Tibial nerve (tissue), 4 donors: ENCODE data around the gene TP53AIP1.

Experiments
- EP300 ChIP-seq, 2 donors: sonication (generic); formaldehyde crosslinking; IDR thresholded peaks; one replicate each; pipeline ENCODE4 v1.6.1; 2017; ENCODE audit warnings: antibody characterized with exemption in 2 of 2, mild to moderate bottlenecking in 1 of 2
- POLR2A ChIP-seq, 2 donors: fragments of 450-650 bp; IDR thresholded peaks; one replicate each; pipeline ENCODE4 v1.6.1; 2017; ENCODE audit warnings: antibody characterized with exemption in 2 of 2, mild to moderate bottlenecking in 2 of 2, moderate library complexity in 2 of 2
- TF ChIP-seq, protein P1 (sequence below), 5 experiments: fragments of 200-600 bp in 3 of 5; fragments of 450-650 bp in 2 of 5; sonication (generic) in 3 of 5; IDR thresholded peaks; one replicate each; pipeline ENCODE4 v1.5.1; 2016 to 2019; ENCODE audit warnings: antibody characterized with exemption in 5 of 5, mild to moderate bottlenecking in 3 of 5, moderate library complexity in 2 of 5

DNA sequence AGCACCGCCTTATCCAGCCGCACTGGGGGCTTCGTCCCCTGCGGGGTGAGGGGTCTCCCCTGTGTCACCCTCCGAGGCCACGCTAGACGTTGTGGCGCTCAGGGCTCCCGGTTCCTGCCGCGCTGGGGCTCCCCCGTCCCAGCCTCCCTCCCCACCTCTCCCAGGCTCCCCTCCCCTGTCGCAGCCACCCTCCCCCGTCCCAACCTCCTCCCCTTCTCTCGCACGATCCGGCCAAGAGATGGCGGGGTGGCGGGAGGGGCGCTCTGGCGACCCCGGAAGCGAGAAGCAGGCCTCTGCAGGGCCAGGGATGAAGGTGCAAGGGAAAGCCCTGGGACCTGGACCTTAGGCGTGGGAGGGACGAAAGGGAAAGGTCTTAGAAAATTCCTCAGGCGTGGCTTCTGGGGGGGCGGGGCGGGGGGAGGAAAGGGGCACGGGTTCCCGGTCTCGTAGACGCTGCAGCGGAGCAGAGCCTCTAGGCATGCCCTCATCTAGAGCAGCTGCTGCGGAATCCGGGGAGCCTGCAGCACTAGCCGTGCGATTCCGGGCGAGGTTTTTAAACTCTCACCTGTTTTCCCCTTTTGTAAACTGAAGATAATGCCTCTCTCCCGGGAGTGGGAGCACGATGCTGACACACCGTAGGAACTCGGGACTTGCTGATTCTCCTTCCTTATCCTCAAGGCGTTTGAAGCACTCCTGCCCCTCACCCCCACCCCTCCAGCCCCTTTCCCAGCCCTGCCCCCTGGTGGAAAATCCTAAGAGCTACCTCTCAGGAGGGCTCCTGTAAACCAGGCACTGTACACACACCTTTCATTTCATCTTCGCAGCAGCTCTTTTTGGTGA lies 37.1 kb downstream of the TP53AIP1 start:
- TF ChIP-seq, protein P1, sequence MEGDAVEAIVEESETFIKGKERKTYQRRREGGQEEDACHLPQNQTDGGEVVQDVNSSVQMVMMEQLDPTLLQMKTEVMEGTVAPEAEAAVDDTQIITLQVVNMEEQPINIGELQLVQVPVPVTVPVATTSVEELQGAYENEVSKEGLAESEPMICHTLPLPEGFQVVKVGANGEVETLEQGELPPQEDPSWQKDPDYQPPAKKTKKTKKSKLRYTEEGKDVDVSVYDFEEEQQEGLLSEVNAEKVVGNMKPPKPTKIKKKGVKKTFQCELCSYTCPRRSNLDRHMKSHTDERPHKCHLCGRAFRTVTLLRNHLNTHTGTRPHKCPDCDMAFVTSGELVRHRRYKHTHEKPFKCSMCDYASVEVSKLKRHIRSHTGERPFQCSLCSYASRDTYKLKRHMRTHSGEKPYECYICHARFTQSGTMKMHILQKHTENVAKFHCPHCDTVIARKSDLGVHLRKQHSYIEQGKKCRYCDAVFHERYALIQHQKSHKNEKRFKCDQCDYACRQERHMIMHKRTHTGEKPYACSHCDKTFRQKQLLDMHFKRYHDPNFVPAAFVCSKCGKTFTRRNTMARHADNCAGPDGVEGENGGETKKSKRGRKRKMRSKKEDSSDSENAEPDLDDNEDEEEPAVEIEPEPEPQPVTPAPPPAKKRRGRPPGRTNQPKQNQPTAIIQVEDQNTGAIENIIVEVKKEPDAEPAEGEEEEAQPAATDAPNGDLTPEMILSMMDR (IDR thresholded peaks at IDR 0.05): peak in 1 of 5 experiments; percentile 41
- TF ChIP-seq EP300 (IDR thresholded peaks at IDR 0.05) (no peak), POLR2A (IDR thresholded peaks at IDR 0.05) (no peak)
